D721Med (cell line): ENCODE measurements around the gene ZNF543.
"Not testable (repeated sequence)": the region's sequence is repeated elsewhere in the genome, so short reads cannot be mapped to it uniquely, and the experiment has no call there.

Experiments used
- DNase-seq: peaks from one replicate; pipeline ENCODE4 v3.0.0; 2011; ENCODE audit warnings: low spot score; ENCODE audit not compliant: insufficient read length
- FAIRE-seq: peaks from 2 replicates; lab custom pipeline; 2011; peaks lifted over from hg19 to GRCh38; lab: Jason Lieb, UNC
- TF ChIP-seq, protein P1 (sequence below): IDR thresholded peaks from 2 replicates; pipeline ENCODE4 v1.5.1; 2012; ENCODE audit warnings: mild to moderate bottlenecking, control low read depth; ENCODE audit not compliant: insufficient read depth; ENCODE audit errors: missing control alignments

The ZNF543 gene

DNA sequence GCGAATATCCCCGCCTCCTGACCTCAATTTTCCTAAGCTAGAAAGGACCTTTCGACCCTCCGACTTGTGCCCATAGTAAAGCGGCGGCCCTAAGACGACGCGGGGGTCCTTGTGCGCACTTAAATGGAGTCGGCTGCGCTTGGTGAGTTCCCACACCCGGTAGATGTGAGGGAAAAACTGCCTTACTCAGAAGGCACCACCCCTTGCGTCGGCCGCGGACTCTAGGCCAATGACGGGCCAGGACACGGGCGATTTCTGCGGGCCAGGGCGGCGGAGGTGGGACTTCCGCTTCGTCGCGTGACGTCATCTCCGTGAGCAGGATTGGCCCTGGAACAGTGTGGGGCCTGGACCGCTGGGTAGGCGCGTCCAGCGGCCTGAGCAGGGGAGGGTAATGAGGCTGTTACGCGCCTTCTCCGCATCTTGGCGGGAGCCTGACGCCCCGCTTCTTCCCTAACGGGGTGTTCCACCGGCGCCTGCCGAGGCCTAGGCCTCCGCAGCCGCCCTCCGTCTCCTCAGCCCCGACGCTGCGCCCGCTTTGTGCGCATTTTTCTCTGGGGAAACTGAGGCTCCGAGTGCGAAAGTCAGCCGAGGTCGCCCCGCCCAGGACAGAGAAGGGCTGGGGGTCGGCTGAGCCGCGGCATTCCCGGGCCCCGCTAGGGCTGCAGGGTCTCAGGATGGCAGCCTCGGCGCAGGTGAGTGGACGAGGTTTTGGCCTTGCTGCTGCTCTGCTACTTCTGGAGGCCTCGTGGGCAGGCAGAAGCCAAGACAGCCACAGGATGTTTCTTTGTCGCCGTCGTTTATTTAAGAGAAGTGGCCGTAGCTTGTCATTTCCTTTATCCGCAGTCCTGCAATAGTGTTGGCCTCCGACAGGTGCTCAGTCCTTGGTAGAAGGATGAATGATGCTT, at the start of gene ZNF543:
ZNF543 (plus strand) TSS at position 293 of the 905 bp plus-strand sequence; CDS start at position 675, 382 bp downstream.
- TF ChIP-seq, protein P1, sequence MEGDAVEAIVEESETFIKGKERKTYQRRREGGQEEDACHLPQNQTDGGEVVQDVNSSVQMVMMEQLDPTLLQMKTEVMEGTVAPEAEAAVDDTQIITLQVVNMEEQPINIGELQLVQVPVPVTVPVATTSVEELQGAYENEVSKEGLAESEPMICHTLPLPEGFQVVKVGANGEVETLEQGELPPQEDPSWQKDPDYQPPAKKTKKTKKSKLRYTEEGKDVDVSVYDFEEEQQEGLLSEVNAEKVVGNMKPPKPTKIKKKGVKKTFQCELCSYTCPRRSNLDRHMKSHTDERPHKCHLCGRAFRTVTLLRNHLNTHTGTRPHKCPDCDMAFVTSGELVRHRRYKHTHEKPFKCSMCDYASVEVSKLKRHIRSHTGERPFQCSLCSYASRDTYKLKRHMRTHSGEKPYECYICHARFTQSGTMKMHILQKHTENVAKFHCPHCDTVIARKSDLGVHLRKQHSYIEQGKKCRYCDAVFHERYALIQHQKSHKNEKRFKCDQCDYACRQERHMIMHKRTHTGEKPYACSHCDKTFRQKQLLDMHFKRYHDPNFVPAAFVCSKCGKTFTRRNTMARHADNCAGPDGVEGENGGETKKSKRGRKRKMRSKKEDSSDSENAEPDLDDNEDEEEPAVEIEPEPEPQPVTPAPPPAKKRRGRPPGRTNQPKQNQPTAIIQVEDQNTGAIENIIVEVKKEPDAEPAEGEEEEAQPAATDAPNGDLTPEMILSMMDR, result no peak
- DNase-seq, result peak; percentile 94
- FAIRE-seq, result no peak

DNA sequence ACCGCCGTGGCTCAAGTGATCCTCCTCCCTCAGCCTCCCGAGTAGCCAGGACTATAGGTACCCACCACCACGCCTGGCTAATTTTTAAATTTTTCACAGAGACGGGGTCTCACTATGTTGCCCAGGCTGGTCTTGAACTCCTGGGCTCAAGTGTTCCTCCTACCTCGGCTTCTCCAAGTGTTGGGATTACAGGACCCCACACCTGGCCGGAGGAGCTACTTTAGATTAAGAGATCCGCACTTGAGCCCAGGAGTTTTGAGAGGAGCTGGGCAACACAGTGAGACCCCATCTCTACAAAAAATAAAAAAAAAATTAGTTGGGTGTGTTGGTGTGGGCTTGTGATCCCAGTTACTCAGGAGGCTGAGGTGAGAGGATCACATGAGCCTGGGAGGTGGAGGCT, 49.0 kb upstream of the ZNF543 start:
- TF ChIP-seq, protein P1, result no peak
- FAIRE-seq, result no peak

DNA sequence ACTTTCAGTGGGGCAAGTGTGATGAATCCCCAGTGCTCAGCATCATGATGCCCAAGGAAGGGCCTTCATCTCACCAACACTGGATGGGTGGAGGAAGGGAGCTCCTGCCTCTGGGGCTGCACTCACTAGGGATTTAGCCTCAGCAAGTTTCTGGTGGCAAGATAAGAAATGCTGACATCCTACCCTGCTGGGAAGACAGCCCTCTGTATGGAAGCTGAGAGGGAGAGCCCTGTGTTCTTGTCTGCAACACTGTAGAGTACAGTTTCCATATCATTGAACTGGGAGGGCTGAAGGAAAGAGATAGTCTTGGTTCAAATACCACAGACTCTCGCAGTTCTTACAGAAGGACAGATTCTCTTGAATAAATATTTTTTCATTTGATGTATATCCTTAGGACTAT, 47.3 kb upstream of the ZNF543 start:
- TF ChIP-seq, protein P1, result no peak
- DNase-seq, result no peak
- no peak for FAIRE-seq

More for the DNA sequence above, 49.0 kb upstream of the ZNF543 start:
- no peak for DNase-seq

DNA sequence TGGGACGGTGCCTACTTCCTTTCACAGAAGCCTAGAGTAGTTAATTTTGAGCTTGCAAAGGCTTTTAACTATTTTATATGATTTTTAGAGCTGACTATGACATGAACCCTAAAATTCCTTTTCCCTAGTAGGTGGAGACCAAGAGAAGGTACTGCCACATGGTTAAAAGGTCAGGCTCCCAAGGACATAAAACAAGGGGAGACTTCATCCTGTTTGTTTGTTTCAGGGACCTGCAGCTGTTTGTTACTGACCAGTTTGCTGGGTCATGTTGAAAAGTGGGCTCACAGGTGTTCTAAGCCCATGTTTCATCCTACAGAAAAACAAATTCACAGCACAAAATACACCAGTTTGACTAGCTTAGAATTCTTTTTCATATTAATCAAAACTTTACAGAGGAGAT, 43.8 kb upstream of the ZNF543 start:
- DNase-seq, result no peak
- no peak for FAIRE-seq
- TF ChIP-seq, protein P1, result no peak

GRCh38 chr19:57278481-57278880, 41.8 kb upstream of the ZNF543 start:
- DNase-seq, FAIRE-seq: not testable (repeated sequence)

- FAIRE-seq (no peak), DNase-seq (peak; percentile 75)
- TF ChIP-seq, protein P1, result peak; percentile 38
Observed at GRCh38 chr19:57279418-57280164, 40.7 kb upstream of the ZNF543 start.

GRCh38 chr19:57280165-57280961, 39.9 kb upstream of the ZNF543 start, which contains the start of gene ZNF460:
Gene ZNF460 (plus strand): TSS chr19:57280485. CDS start chr19:57280807, 322 bp downstream.
- TF ChIP-seq, protein P1, result no peak
- peak; percentile 84 for DNase-seq
- no peak for FAIRE-seq
